AG04450 (cell line): ENCODE results near the gene KIF26B. TPM values are rescaled to one million over a fixed set of nuclear protein-coding genes. Genes with fewer than 3 reads are reported as not detected.

Experiments used
- CTCF ChIA-PET: fragments of 300-600, 350-600 bp; formaldehyde crosslinking; extraction: SDS; loops from one replicate; lab custom pipeline; 2022; ENCODE audit warnings: antibody characterized with exemption, inconsistent platforms; lab: Charles Lee
- POLR2A ChIA-PET: fragments of 350-600 bp; formaldehyde crosslinking; extraction: SDS; loops from one replicate; lab custom pipeline; 2021; ENCODE audit warnings: antibody characterized with exemption, inconsistent platforms; lab: Yijun Ruan, JAX
- DNase-seq: peaks from one replicate; pipeline ENCODE4 v3.0.0-alpha.2; 2011; ENCODE audit warnings: low read depth, low spot score
- H3K27ac ChIP-seq: one replicate; pipeline ENCODE4 v1.5.1; 2012; ENCODE audit warnings: low read depth, low read length, control low read depth
- H3K27me3 ChIP-seq: one replicate; pipeline ENCODE4 v1.6.0; 2012; ENCODE audit warnings: low read length; ENCODE audit not compliant: control insufficient read depth, insufficient read depth
- H3K4me3 ChIP-seq: 2 replicates; pipeline ENCODE4 v1.5.1; 2011; ENCODE audit warnings: mild to moderate bottlenecking, low read depth, low read length, control low read depth
- H3K9me3 ChIP-seq: 2 replicates; pipeline ENCODE4 v1.5.1; 2012; ENCODE audit warnings: low read length; ENCODE audit not compliant: control insufficient read depth, insufficient read depth
- polyA plus RNA-seq: library from polyadenylated mRNA; depleted of rRNA; stranded (reverse); fragments of >200 nt; gene quantifications from 2 replicates; pipeline ENCODE4 v1.2.3, GENCODE V29; 2011
- TF ChIP-seq, protein P1 (sequence below): IDR thresholded peaks from 2 replicates; pipeline ENCODE4 v1.5.1; 2011; ENCODE audit warnings: low read depth, low read length, control low read depth, inconsistent platforms

Gene KIF26B
- polyA plus RNA-seq, 1 experiment, result 2.4 TPM

DNA sequence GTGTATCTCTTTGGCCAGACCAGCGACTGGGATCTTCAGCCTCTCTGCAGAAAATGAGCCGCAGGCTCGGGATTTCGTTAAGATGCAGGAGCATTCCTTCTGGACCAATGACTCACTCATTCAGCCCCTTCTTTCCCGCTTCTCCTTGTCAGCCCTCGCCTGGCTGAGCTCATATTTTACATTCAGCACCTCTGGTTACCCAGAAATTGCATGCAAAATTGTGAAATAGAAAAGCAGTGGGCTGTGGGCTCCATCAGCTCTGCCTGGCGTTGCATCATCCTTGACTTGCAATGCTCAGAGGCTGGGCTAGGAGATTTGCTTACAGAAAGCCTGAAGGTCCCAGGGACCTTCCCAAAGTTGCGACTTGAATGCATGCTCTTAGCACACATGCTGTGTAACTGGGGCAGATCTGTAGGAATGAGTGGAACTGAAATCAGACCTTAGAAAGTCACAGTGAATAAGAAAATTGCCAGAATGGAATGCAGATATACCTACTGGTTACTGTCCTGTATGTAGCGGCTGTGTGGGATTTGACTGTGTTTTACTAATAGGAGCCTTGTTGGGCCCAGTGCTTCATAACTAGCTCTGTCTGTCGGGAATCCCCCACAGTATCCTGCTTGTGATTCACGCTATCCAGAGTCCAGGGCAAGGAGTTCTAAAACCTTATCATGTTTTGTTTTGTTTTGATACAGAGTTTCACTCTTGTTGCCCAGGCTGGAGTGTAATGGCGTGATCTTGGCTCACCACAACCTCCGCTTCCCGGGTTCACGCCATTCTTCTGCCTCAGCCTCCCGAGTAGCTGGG, 444.8 kb downstream of the KIF26B start:
- Histone ChIP-seq H3K27ac (peak overlapping the region; percentile 84), H3K9me3 (no peaks in the 10 kb centered on the region), H3K27me3 (no peaks in the 10 kb centered on the region), H3K4me3 (peak overlapping the region; percentile 20; the same call in 1 of the 2 replicates)
- TF ChIP-seq, protein P1, sequence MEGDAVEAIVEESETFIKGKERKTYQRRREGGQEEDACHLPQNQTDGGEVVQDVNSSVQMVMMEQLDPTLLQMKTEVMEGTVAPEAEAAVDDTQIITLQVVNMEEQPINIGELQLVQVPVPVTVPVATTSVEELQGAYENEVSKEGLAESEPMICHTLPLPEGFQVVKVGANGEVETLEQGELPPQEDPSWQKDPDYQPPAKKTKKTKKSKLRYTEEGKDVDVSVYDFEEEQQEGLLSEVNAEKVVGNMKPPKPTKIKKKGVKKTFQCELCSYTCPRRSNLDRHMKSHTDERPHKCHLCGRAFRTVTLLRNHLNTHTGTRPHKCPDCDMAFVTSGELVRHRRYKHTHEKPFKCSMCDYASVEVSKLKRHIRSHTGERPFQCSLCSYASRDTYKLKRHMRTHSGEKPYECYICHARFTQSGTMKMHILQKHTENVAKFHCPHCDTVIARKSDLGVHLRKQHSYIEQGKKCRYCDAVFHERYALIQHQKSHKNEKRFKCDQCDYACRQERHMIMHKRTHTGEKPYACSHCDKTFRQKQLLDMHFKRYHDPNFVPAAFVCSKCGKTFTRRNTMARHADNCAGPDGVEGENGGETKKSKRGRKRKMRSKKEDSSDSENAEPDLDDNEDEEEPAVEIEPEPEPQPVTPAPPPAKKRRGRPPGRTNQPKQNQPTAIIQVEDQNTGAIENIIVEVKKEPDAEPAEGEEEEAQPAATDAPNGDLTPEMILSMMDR, result no peak
- CTCF ChIA-PET, result no interaction called here
- peak; percentile 92 for DNase-seq
- POLR2A ChIA-PET, result interaction anchor here (0.8 to 1.3 kb wide), 4 partner anchors 14 to 402 kb away, joined by 3 to 4 read pairs (median 4); no protein-coding TSS in a partner anchor

DNA sequence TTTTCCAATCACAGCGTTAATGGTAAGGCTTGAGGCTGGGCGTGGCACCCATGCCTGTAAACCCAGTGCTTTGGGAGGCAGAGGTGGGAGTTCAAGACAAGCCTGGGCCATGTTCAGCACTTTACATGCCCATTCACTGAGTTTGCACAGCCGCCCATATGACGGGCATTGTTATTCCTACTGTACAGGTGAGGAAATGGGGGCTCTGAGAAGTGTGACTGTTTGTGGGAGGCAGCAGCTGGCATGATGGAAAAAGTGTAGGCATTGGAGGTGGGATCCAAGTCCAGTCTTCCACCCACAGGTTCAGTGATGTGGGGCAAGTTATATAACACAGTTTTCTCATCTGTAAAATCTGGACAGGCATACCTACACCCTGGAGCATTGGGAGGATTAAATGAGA, 445.9 kb downstream of the KIF26B start:
- no peak overlapping the region for H3K27ac ChIP-seq
- H3K9me3 ChIP-seq, result no peaks in the 10 kb centered on the region
- H3K4me3 ChIP-seq, result no peak overlapping the region
- ChIA-PET CTCF (no interaction called here), POLR2A (no interaction called here)
- TF ChIP-seq, protein P1, result no peak
- H3K27me3 ChIP-seq, result no peaks in the 10 kb centered on the region
- DNase-seq, result no peak

DNA sequence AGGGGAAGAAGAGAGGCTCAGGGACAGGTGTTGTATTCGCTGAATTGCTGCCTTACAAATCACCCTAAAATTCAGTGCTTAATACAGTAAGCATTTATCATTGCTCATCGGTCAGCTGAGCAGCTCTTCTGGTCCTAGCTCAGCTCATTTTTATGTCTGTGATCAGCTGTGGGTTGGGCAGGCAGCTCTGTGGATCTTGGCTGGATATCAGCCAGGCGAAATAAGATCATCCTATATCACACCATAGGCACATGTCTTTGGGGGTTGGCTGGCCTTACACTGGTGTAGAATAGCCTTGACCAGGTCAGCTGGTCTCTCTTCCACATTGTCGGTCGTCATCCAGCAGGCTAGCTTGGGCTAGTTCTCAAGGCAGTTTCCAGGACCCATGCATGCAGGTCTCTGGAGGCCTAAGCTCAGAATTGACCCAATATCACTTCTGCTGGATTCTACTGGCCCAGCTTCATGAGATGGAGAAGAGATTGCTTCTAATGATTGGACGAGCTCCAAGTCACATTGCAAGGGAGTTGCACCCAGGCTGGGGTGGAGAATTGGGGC, 448.6 kb downstream of the KIF26B start:
- no peak overlapping the region for H3K4me3 ChIP-seq
- ChIA-PET CTCF (no interaction called here), POLR2A (no interaction called here)
- TF ChIP-seq, protein P1, result no peak
- DNase-seq, result no peak
- H3K27me3 ChIP-seq, result no peaks in the 10 kb centered on the region
- H3K9me3 ChIP-seq, result no peaks in the 10 kb centered on the region
- no peak overlapping the region for H3K27ac ChIP-seq

DNA sequence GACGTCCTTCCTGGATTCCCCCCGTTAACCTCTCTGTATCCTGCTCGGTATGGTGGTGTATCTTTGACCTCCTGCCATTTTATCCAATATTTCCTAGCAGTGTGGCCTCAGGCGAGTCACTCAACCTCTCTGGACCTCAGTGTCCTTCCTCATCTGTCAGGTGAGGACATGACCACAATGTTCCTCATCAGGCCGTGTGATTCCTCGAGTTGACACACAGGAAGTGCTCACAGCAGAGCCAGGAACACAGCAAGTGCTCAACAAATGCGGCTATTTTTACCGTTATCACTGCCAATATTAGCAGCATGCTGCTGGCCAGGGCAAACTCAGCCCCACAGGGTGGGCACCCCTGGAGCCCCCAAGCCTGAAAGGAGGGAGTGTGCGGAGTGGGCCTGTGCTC, 450.2 kb downstream of the KIF26B start:
- CTCF ChIA-PET, result no interaction called here
- TF ChIP-seq, protein P1, result no peak
- no peak for DNase-seq
- POLR2A ChIA-PET, result no interaction called here
- H3K4me3 ChIP-seq, result no peak overlapping the region
- H3K27ac ChIP-seq, result peak overlapping the region; percentile 21
- H3K9me3 ChIP-seq, result no peaks in the 10 kb centered on the region; the same call in 1 of the 2 replicates
- H3K27me3 ChIP-seq, result no peaks in the 10 kb centered on the region
